Stimulated activated CD4-positive, alpha-beta T cell treated with anti-CD3 and anti-CD28 coated beads, Interleukin-4, amount 100 ng/mL, for 48 hours (primary cell): Measurements from ENCODE around the gene ASB13.

ENCODE experiments used
- DNase-seq, 2 donors: peaks; one replicate each; pipeline ENCODE4 v3.0.0-alpha.2; 2020; ENCODE audit warnings: low read depth in 2 of 2

Gene ASB13

DNA sequence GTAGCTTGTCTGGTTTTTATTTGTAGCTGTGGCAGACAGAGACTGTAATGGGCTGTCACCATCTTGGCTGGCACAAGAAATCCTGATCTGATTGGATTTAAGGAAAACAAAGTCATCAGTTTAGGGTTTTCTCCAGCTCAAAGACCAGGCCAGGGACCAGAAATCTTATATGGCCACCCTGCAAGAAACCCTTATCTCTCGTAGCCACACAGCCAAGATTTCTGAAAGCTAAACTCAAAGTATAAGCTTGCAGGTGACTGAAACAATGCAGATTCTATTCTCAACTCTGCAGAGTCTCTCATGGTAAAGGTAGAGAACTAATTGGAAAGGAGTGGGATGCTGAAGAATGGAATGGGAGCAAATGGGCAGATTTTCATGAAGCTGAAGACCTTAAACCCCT is 3.2 kb upstream of the ASB13 start:
- DNase-seq, result no peak

GRCh38 chr10:5668429-5668828 is 2.0 kb upstream of the ASB13 start:
- no peak for DNase-seq

- DNase-seq, result no peak
Observed at GRCh38 chr10:5666841-5667630, 641 bp upstream of the ASB13 start.

- DNase-seq, result no peak
Observed at GRCh38 chr10:5665373-5666007, 905 bp downstream of the ASB13 start.

GRCh38 chr10:5663692-5664427 is 2.5 kb downstream of the ASB13 start:
- DNase-seq, result no peak

GRCh38 chr10:5662708-5663579 is 3.5 kb downstream of the ASB13 start:
- DNase-seq, result no peak

GRCh38 chr10:5661043-5661442 is 5.4 kb downstream of the ASB13 start:
- no peak for DNase-seq

DNA sequence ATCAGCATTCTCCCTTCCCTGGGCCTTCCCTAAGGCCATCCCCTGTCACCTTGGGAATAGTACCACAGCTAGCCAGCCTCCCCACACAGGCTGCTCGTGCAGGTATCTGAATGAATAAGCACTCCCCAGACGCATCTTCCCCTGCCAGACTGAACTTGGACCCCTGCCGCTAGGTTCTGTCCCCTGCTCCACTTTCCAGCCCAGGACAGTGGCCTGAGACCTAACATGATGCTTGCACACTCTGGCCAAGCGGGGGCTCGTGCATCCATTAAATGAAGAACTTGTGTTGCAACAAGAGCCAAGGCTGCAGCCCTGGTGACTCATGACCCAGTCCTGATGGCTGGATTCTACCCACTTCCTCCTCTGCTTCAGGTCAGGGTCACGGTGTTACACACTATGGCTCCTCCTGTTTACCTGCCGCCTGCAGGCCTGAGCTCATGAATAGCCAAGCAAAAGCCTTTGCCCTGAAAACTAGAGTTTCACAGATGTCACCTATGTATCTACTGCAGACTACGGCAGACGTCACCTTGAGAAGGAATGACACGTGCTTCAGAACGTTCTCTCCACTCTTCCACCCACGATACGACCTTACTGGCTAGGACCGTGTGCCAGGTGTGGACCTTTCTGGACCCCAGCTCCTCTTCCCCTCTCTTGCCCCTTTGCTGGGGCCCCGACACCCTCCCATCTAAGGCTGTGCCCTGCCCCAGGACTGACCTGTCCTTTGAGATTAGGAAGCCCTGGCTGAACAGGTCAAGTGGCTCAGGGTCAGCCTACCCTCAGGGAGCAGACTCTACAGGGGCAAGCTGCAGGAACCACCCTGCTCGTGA is 6.5 kb downstream of the ASB13 start:
- DNase-seq, result no peak

DNA sequence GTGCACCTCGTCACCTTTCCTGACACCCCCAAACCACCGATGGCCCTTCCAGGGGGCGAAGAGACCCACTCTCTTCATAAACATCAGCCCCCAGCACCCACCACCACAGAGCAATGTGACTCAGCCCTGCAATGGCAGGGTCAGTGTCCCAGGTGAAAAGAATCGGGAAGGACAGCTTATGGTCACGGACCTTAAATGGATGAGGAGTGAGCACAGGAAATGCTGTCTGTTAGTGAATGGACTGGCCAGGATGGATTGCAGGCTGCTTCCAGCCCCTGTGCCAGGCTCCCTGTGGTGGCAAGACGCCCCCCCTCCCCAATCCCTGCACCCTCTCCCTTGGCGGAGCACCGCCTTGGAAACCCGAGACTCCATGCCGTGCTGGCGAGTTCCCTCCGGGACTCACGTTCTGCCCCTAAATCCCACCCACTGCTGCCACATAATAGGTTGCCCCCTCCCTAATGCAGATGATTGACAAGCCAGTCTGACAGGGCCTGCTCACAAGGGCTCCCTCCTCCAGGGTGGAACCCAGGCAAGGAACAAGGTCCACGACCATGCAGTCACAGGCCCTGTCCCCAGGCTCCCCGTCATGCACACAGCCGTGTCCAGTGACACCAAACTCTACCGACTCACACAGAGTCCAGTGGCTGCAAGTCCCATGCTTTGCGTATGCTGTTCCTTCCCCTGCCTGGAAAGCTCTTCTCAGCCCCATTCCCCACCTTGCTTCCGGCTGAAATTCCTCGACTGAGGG is 7.3 kb downstream of the ASB13 start:
- DNase-seq, result no peak

DNA sequence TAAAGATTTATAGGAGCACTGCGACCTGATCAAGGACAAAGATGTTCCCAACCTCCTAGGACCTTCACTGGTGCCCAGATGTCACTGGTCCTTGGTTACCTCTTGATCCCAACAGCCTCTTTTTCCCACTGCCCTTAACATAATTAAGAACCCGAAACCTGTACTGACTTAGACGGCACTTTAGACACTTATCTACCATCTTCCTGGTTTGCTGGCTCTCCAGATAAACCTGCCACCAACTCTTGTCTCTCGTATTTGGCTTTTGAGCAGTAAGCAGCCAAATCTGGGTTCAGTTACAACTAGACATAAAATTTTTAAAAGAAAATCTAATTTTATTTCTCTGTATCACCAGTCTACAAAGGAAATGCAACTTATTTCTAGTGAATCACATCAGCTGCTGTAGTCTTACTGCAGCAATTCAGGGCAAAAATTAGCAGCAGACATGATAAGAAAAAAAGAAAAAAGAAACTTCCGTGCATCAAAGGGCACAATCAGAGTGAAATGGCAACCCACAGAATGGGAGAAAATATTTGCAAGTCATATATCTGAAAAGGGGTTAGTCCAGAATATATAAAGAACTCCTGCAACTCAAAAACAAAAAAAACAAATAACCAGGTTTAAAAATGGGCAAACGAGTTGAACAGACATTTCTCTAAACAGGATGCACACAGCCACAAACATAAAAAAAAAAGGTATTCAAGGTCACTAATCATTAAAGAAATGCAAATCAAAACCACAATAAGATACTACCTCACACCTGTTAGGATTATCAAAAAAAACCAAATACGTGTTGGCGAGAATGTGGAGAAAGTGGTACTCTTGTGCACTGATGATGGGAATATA is 9.4 kb downstream of the ASB13 start:
- DNase-seq, result no peak

DNA sequence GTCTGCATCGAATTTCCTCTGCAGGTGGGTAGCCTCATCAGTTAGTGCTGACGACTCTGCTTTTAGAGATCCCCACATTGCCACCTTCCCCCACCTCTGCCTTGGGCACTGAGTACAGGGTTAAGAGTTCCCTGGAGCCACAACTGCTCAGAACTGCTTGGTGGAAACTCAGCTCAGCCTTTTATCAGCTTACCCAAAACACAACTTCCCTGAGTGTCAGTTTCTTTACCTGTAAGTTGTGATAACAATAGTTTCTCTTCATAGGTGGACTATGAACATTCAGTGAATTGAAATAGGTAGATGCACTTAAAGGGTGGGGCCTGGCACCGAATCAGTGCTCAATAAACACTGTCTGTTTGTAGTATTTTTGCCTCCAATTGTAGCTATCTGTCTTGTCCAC is 11.3 kb downstream of the ASB13 start:
- DNase-seq, result no peak

DNA sequence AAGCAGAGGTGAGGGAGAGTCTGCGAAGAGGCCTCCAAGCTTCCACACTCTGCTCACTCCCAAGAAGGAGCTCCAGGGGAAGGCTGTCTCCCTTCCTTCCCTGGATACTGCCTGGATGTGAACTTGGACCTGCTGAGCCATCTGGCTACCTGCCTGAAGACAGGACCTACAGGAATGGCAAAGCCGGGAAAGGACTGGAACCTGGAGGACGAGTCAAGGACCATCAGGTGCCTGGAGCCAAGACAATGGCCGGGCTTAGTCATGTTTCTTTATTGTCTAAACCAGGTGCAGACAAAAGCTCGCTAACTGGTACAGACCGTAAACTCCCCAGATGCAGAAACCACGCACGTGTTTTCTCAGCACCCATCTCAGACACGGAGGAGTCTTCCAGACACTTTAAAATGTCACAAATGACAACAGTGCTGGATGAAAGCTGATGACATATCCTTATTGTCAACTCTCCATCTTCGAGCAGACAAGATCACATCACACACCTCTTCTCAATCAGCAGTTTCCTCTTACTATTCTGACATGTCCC is 12.1 kb downstream of the ASB13 start:
- DNase-seq, result no peak

- no peak for DNase-seq
Observed at GRCh38 chr10:5652746-5653145, 13.6 kb downstream of the ASB13 start.

- no peak for DNase-seq
Observed at GRCh38 chr10:5651388-5651764, 15.0 kb downstream of the ASB13 start.

GRCh38 chr10:5650664-5651387 is 15.6 kb downstream of the ASB13 start:
- DNase-seq, result no peak

- no peak for DNase-seq
Observed at GRCh38 chr10:5649746-5650145, 16.6 kb downstream of the ASB13 start.

DNA sequence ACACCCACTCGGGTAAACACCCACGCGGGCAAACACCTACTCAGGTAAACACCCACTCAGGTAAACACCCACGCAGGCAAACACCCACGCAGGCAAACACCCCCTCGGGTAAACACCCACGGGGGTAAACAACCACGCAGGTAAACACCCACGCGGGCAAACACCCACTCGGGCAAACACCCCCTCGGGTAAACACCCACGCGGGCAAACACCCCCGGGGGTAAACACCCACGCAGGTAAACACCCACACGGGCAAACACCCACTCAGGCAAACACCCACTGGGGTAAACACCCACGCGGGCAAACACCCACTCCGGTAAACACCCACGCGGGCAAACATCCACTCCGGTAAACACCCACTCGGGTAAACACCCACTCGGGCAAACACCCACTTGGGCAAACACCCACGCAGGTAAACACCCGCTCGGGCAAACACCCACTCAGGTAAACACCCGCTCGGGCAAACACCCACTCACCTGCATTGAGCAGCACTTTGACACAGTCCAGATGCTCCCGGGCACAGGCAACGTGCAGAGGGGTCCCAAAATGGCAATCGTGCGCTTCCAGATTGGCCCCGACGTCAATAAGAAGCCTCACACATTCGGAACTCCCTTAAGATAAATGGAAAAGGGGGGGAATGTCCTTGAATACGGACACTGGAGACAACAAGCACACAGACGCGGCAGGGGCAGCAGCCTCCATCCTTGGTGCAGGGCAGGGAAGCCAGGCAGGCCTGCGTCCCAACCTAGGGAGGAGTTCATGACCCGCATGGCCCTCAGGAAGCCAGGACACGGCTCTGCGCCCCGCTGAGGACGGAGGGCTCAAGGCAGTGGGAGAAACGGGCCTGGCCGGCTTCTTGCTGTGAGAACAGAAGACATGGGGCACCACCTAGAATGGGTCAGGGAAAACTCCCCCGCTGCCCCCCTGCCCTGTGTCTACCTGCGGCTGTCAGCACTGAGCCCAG is 17.6 kb downstream of the ASB13 start:
- DNase-seq, result no peak
